OCI-LY1 (cell line): ENCODE measurements around the gene CNNM3.

Experiments used
- H2AFZ ChIP-seq: fragments of 200-600 bp; sonication (generic), shearing (Covaris generic); 2 replicates; pipeline ENCODE4 v1.6.0; 2014; ENCODE audit warnings: antibody characterized with exemption, mild to moderate bottlenecking, low read length
- H3F3A ChIP-seq: fragments of 200-600 bp; sonication (generic), shearing (Covaris generic); 2 replicates; pipeline ENCODE4 v1.6.0; 2014; ENCODE audit warnings: mild to moderate bottlenecking, antibody characterized with exemption, low read length, moderate library complexity; ENCODE audit not compliant: insufficient read depth
- H3K27ac ChIP-seq: fragments of 200-600 bp; sonication (generic); 2 replicates; pipeline ENCODE4 v1.5.1; 2014; ENCODE audit warnings: low read length, mixed run types, mild to moderate bottlenecking, low read depth; ENCODE audit not compliant: poor library complexity, severe bottlenecking
- H3K27me3 ChIP-seq: fragments of 200-600 bp; sonication (generic); 2 replicates; pipeline ENCODE4 v1.6.0; 2014; ENCODE audit warnings: antibody characterized with exemption, mild to moderate bottlenecking, low read length, moderate library complexity; ENCODE audit not compliant: insufficient read depth
- H3K36me3 ChIP-seq: fragments of 200-600 bp; sonication (generic); 2 replicates; pipeline ENCODE4 v1.6.1; 2014; ENCODE audit warnings: mild to moderate bottlenecking, antibody characterized with exemption, low read length, moderate library complexity, mixed read lengths; ENCODE audit not compliant: insufficient read depth
- H3K4me1 ChIP-seq: fragments of 200-600 bp; sonication (generic); 2 replicates; pipeline ENCODE4 v1.5.1; 2014; ENCODE audit warnings: mild to moderate bottlenecking, low read length, moderate library complexity; ENCODE audit not compliant: insufficient read depth, severe bottlenecking
- H3K4me2 ChIP-seq: fragments of 200-600 bp; sonication (generic), shearing (Covaris generic); 2 replicates; pipeline ENCODE4 v1.6.1; 2014; ENCODE audit warnings: low read length
- H3K4me3 ChIP-seq: fragments of 200-600 bp; sonication (generic); 2 replicates; pipeline ENCODE4 v1.5.1; 2014; ENCODE audit warnings: low read length, low read depth, mild to moderate bottlenecking, mixed read lengths; ENCODE audit not compliant: poor library complexity, severe bottlenecking
- H3K79me2 ChIP-seq: fragments of 200-600 bp; shearing (Covaris generic); 2 replicates; pipeline ENCODE4 v1.6.1; 2016; ENCODE audit warnings: mixed run types, low read length, mixed read lengths; ENCODE audit not compliant: insufficient read depth
- H3K9ac ChIP-seq: fragments of 200-600 bp; sonication (generic), shearing (Covaris generic); 2 replicates; pipeline ENCODE4 v1.6.1; 2014; ENCODE audit warnings: mild to moderate bottlenecking, low read length, mixed read lengths
- H3K9me2 ChIP-seq: fragments of 200-600 bp; sonication (generic), shearing (Covaris generic); 2 replicates; pipeline ENCODE4 v1.6.1; 2014; ENCODE audit warnings: low read depth, mild to moderate bottlenecking, low read length, mixed read lengths
- H3K9me3 ChIP-seq: fragments of 200-600 bp; shearing (Covaris generic); 2 replicates; pipeline ENCODE4 v1.6.1; 2014; ENCODE audit warnings: low read length, mixed read lengths
- H4K20me1 ChIP-seq: fragments of 200-600 bp; sonication (generic), shearing (Covaris generic); 2 replicates; pipeline ENCODE4 v1.6.0; 2016; ENCODE audit warnings: mild to moderate bottlenecking, low read length; ENCODE audit not compliant: insufficient read depth
- EZH2 ChIP-seq: fragments of 200-600 bp; sonication (generic), shearing (Covaris generic); IDR thresholded peaks from 2 replicates; pipeline ENCODE4 v1.8.0; 2017; ENCODE audit warnings: borderline replicate concordance, mixed run types, mild to moderate bottlenecking, antibody characterized with exemption, low read length, moderate library complexity, mixed read lengths
- TF ChIP-seq, protein P1 (sequence below): fragments of 200-600 bp; sonication (generic), shearing (Covaris generic); IDR thresholded peaks from 2 replicates; pipeline ENCODE4 v1.5.1; 2017; ENCODE audit warnings: mild to moderate bottlenecking, antibody characterized with exemption, low read length, moderate library complexity, mixed read lengths

Gene CNNM3

GRCh38 chr2:96873651-96874096, 57.6 kb downstream of the CNNM3 start:
- H2AFZ ChIP-seq = no peak overlapping the region
- peaks cover 17% of the 10 kb centered on the region for H3K27me3 ChIP-seq
- no peak overlapping the region for H3K27ac ChIP-seq
- no peaks in the 10 kb centered on the region for H3K9me2 ChIP-seq
- H3K9me3 ChIP-seq = no peaks in the 10 kb centered on the region
- H4K20me1 ChIP-seq = no peaks in the 10 kb centered on the region
- peaks cover 10% of the 10 kb centered on the region for H3K4me1 ChIP-seq
- no peak overlapping the region for H3K4me3 ChIP-seq
- TF ChIP-seq, protein P1, sequence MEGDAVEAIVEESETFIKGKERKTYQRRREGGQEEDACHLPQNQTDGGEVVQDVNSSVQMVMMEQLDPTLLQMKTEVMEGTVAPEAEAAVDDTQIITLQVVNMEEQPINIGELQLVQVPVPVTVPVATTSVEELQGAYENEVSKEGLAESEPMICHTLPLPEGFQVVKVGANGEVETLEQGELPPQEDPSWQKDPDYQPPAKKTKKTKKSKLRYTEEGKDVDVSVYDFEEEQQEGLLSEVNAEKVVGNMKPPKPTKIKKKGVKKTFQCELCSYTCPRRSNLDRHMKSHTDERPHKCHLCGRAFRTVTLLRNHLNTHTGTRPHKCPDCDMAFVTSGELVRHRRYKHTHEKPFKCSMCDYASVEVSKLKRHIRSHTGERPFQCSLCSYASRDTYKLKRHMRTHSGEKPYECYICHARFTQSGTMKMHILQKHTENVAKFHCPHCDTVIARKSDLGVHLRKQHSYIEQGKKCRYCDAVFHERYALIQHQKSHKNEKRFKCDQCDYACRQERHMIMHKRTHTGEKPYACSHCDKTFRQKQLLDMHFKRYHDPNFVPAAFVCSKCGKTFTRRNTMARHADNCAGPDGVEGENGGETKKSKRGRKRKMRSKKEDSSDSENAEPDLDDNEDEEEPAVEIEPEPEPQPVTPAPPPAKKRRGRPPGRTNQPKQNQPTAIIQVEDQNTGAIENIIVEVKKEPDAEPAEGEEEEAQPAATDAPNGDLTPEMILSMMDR = no peak
- TF ChIP-seq EZH2 = no peak
- H3K79me2 ChIP-seq = no peaks in the 10 kb centered on the region
- no peaks in the 10 kb centered on the region for H3K36me3 ChIP-seq
- no peaks in the 10 kb centered on the region for H3F3A ChIP-seq
- H3K4me2 ChIP-seq = no peak overlapping the region
- H3K9ac ChIP-seq = no peak overlapping the region

DNA sequence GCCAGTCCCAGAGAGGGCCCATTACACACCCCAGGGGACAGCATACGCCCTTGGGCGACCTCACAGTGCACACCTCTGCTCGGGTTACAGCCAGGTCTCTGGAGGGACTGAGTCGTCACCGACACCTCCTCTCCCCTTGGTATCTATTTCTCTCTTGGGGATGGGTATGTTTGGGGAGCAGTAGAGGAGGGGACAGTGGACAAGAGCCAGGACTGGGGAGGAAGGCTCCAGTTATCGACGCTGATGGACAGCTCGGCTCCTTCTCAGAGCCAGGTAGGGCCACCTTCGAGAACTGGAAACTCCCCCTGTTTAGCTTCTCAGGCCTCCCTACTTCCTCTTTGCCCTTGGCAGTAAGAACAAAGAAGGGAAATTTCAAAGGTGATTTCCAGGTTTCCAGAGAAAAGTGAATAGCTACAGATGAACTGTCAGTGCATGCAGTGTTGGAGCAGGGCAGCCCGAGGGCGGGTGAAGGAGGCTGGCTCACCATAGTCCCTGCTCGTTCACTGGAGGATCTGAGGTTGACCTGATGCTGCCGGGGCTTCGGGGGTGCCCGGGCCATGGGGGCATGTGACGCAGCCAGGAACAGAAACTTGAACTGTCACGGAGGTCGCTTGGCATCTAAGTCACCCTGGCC, 58.2 kb downstream of the CNNM3 start:
- Histone ChIP-seq H4K20me1 (no peaks in the 10 kb centered on the region), H3K4me1 (peaks cover 5% of the 10 kb centered on the region), H3K4me2 (no peak overlapping the region), H3K9me3 (no peaks in the 10 kb centered on the region), H3K27ac (no peak overlapping the region), H3K27me3 (peaks cover 19% of the 10 kb centered on the region), H3K36me3 (no peaks in the 10 kb centered on the region), H3K9me2 (no peaks in the 10 kb centered on the region), H2AFZ (no peak overlapping the region), H3K79me2 (no peaks in the 10 kb centered on the region), H3K9ac (no peak overlapping the region), H3K4me3 (no peak overlapping the region), H3F3A (no peaks in the 10 kb centered on the region)
- no peak for TF ChIP-seq EZH2
- TF ChIP-seq, protein P1 = no peak

DNA sequence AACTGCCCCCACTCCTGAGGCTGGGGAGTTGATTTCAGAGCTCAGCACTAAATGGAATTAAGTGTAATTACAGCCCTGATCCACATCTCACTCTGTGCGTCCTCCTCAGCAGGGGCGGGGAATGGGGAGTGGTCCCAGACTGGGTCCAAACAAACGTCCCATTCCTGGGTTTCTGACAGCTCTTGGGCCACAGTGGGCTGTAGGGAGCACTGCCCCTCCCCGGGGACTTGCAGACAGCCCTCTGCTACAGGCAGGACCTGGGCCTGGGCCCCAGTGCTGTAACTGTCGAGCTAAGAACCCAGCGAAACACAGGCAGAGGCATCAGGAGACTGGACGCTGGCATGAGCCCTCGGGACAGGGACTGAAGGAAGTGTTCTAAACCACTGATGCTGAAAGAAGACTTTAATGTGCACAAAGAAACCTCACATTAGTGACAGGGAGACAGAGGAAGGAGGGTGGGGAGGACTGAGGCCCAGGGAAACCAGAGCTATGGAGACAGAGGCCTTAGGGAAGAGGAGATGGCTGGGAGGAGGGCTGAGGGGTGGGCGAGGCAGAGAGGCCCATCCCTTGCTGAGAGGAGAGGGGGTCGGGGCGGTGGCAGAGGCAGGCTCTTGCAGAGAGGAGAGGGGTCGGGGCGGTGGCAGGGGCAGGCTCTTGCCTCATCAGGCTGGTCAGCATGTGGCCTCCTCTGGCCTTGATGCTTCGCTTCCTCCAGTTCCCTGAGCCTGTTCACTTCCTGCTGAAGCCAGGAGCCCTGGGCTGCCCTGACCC, 59.6 kb downstream of the CNNM3 start:
- Histone ChIP-seq H3K27ac (no peak overlapping the region), H3K4me1 (peaks cover 5% of the 10 kb centered on the region), H3K4me2 (no peak overlapping the region)

More for the DNA sequence above, 59.6 kb downstream of the CNNM3 start:
- no peak for TF ChIP-seq EZH2
- TF ChIP-seq, protein P1 = no peak
- Histone ChIP-seq H2AFZ (no peak overlapping the region), H4K20me1 (no peaks in the 10 kb centered on the region), H3K4me3 (no peak overlapping the region), H3K36me3 (no peaks in the 10 kb centered on the region), H3K9me3 (no peaks in the 10 kb centered on the region), H3F3A (no peaks in the 10 kb centered on the region), H3K79me2 (no peaks in the 10 kb centered on the region), H3K9me2 (no peaks in the 10 kb centered on the region), H3K9ac (no peak overlapping the region), H3K27me3 (peaks cover 19% of the 10 kb centered on the region)
